Endothelial cell of umbilical vein (primary cell): ENCODE measurements around the gene TMOD4.

Experiments used
- EZH2 ChIP-seq: IDR thresholded peaks from 2 replicates; pipeline ENCODE4 v1.6.1; 2012; ENCODE audit warnings: borderline replicate concordance, low read depth, mild to moderate bottlenecking, moderate library complexity, low read length, inconsistent platforms; ENCODE audit not compliant: severe bottlenecking
- POLR2A ChIP-seq: IDR thresholded peaks from 2 replicates; pipeline ENCODE4 v1.6.1; 2012; ENCODE audit warnings: low read depth, mild to moderate bottlenecking, control low read depth, low read length
- TF ChIP-seq, protein P1 (sequence below), 2 donors: IDR thresholded peaks; 1 replicate in 1 of 2; 2 replicates in 1 of 2; pipeline ENCODE4 v1.5.1; 2011; ENCODE audit warnings: low read length in 2 of 2, mild to moderate bottlenecking in 2 of 2, moderate library complexity in 2 of 2, control low read depth in 1 of 2, inconsistent platforms in 1 of 2, low read depth in 1 of 2; ENCODE audit not compliant: insufficient read depth in 1 of 2; ENCODE audit errors: extremely low read depth in 1 of 2
- TF ChIP-seq, protein P2 (sequence below): IDR thresholded peaks from 2 replicates; pipeline ENCODE4 v1.6.1; 2011; ENCODE audit not compliant: insufficient read depth, insufficient read length

DNA sequence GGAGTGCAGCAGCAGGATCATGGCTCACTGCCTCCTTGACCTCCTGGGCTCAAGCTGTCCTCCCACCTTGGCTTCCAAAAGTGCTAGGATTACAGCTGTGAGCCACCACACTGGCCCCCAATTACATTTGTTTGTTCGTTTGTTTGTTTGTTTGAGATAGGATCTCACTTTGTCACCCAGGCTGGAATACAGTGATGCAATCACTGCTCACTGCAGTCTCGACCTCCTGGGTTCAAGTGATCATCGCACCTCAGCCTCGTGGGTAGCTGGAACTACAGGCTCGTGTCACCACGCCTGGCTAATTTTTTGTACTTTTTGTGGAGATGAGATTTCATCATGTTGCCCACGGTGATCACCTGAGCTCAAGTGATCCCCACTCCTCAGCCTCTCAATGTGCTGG is 16.3 kb upstream of the TMOD4 start:
- TF ChIP-seq, protein P1, sequence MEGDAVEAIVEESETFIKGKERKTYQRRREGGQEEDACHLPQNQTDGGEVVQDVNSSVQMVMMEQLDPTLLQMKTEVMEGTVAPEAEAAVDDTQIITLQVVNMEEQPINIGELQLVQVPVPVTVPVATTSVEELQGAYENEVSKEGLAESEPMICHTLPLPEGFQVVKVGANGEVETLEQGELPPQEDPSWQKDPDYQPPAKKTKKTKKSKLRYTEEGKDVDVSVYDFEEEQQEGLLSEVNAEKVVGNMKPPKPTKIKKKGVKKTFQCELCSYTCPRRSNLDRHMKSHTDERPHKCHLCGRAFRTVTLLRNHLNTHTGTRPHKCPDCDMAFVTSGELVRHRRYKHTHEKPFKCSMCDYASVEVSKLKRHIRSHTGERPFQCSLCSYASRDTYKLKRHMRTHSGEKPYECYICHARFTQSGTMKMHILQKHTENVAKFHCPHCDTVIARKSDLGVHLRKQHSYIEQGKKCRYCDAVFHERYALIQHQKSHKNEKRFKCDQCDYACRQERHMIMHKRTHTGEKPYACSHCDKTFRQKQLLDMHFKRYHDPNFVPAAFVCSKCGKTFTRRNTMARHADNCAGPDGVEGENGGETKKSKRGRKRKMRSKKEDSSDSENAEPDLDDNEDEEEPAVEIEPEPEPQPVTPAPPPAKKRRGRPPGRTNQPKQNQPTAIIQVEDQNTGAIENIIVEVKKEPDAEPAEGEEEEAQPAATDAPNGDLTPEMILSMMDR (IDR thresholded peaks at IDR 0.05; ENCODE audit: extremely low read depth in 1 of 2, insufficient read depth in 1 of 2, low read depth in 1 of 2, low read length in 2 of 2), result no peak
- TF ChIP-seq POLR2A (no peak), EZH2 (no peak)
- TF ChIP-seq, protein P2, sequence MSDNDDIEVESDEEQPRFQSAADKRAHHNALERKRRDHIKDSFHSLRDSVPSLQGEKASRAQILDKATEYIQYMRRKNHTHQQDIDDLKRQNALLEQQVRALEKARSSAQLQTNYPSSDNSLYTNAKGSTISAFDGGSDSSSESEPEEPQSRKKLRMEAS, result no peak
